CD4-positive, alpha-beta T cell treated with Interleukin-6 for 4 hours (primary cell): ENCODE results near the gene HUS1.
"Not testable (repeated sequence)": the region's sequence is repeated elsewhere in the genome, so short reads cannot be mapped to it uniquely, and the experiment has no call there.

ENCODE experiments used
- DNase-seq: peaks from one replicate; pipeline ENCODE4 v3.0.0-alpha.2; 2020; ENCODE audit warnings: mixed read lengths

HUS1 gene

GRCh38 chr7:47943676-47944474 lies 35.5 kb downstream of the HUS1 start:
- no peak for DNase-seq

DNA sequence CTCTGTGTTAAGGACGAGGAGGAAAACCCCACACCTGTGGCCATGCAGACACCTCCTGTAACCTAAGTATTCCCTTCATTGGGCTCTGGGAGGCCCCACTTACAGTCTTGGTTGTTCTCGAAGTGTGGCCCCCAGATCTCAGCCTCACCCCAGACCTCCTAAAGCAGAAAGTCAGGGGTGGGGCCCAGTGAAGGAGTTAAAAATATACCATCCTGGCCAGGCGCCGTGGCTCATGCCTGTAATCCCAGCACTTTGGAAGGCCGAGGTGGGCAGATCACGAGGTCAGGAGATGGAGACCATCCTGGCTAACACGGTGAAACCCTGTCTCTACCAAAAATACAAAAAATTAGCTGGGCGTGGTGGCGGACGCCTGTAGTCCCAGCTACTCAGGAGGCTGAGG lies 36.8 kb downstream of the HUS1 start:
- DNase-seq, result not testable (repeated sequence)

- DNase-seq, result no peak
Observed at GRCh38 chr7:47942132-47942531, 37.3 kb downstream of the HUS1 start.

DNA sequence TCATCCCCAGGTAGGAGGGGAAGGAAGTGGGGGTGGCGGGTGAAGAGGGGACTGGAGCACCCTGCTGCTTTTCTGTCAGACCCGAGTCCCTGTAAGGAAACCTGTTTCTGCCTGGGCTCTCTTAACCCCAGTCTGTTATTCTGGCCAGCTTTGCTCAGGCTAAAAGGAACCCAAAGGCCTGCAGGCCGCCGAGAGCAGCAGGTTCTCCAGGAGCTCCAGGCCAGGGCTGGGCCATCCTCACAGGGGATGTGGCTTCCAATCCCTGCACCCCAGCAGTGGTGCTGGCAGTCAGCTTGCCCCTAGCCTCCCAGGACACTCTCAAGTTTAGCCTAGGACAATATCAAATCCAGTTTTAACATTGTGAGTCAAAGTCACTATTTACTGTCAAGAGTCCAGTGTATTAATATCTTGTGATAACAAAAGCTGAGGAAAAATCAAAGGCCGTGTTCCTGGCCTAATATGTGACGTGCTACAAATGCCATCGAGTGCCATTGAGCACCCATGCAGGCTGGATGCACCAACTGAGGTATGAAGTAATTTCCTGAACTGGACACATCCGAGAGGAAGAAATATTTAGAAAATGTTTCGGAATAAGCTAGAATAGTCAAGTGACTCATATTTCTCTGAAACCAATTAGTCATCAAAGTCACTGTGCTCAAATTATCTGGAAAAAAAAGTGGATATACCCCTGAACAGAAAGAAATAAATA lies 38.1 kb downstream of the HUS1 start:
- no peak for DNase-seq

- DNase-seq, result no peak
Observed at GRCh38 chr7:47940088-47941013, 39.1 kb downstream of the HUS1 start.

- no peak for DNase-seq
Observed at GRCh38 chr7:47939425-47940036, 39.9 kb downstream of the HUS1 start.

- DNase-seq, result no peak
Observed at GRCh38 chr7:47938574-47939165, 40.7 kb downstream of the HUS1 start.

DNA sequence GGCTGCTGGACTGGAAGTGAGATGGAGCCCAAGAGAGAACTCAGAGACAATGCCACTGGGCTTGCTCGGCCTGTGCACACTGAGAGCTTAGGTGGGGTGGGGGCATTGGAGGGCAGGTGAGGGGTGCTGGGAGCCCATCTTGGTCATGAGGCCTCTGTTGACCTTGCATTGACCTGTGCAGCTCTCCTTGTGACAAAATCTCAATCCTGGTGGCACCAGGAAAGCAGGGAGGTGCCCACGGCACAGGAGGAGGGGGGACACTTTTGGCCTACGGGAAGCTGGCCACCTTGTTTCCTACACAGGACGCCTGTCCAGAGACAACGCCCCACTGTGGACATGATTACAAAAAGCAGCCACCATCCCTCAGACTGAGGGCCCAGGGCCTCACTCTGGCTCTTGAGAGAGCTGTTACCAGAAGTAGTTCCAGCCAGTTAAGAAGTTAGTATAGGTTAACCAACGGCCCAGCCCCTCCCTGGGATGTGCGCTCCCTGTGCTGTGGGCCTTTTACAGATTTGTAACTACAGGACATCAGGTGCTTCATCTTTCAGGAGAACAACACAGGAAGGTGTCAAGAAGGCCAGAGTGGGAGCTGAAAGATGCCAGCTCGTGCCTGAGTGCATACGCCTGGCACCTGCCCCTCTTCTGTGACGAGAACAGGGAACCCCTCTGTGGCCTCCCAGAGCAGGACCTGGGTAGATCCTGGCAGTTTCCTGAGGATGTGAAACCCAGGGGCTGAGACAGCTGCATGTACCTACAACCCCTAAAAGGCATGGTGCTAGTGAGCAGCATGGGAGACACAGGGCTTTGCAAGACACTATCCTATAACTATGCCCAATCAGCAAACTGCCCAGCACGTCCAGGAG lies 41.5 kb downstream of the HUS1 start:
- no peak for DNase-seq

DNA sequence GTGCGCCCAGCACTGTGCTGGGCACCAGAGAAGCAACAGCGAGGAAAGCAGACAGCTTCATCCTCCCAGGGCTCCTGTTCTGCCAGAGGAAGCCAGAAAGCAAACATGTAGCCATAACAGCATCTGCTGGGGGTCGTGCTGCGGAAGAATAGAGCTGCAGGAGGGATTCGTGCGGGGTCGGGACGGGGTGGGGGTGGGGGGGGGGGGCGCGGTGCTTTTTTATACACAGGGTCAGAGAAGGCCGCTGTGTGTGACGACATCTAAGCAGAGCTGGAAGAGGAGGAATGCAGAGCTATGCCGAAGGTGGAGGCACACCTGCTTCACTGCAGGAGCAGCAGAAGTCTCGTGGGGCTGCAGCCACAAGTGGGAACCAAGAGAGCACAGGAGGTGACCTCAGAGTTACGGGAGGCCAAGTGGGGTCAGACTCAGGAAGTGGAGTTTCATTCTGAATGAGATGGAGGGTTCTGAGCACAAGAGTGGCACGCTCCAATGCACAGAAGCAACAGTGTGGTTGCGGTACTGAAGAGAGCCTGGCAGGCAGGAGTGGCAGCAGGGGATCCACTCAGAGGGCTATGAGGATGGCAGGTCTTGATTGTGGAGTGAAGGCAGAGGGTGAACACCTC lies 42.2 kb downstream of the HUS1 start:
- no peak for DNase-seq

DNA sequence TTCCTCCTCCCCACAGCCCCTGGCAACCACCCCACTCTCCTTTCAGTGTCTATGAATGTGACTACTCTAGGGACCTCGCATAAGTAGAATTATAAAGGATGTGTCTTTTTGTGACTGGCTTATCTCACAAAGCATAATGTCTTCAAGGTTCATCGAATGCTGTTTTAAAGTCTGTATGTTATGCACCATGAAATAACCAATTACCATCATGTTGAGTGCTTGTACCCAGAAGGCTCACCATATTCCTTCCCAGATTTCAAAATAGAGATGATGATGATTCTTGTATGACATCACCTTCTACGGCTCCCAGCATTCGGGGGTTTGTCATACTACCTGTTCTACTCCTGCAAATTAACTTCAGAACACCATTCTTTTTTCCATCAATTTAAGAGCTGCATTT lies 43.1 kb downstream of the HUS1 start:
- no peak for DNase-seq

DNA sequence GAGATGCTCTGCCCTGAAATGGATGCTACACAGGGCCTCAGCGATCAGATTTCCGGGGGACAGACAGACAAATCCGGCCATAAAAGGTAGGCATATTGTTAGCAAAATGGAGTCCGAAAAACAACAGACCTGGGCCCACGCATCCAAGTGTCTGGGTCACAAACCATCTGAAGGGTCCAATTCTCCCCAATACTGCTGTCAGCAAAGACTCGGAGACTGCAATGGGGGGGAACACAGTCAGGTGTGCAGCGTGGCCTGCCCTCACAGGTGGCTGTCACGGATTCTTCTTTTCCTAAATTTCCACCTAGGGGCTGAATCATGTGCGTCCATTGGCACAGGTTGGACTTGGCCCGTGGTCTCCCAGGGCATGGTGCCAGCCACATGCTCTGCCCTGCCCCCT lies 44.1 kb downstream of the HUS1 start:
- no peak for DNase-seq

GRCh38 chr7:47934831-47935230 lies 44.6 kb downstream of the HUS1 start:
- DNase-seq, result no peak

DNA sequence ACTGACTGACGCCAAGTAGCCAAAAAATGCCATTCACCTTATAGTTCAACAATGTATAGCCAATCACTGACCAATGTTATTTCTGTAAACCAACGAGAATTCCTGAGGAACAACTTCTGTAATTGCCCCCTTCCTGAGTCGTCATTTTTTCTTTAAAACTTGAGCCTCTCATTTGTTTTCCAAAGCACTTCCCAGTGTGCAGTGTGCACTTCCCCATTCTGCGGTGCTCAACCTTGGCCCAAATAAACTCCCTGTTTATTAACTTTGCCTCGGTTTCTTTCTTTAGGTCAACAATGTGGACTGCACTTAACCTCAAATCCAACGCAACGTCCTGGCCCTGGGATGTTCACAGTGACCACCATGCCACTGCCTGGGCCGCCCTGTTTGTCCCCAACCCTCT lies 46.2 kb downstream of the HUS1 start:
- DNase-seq, result no peak

DNA sequence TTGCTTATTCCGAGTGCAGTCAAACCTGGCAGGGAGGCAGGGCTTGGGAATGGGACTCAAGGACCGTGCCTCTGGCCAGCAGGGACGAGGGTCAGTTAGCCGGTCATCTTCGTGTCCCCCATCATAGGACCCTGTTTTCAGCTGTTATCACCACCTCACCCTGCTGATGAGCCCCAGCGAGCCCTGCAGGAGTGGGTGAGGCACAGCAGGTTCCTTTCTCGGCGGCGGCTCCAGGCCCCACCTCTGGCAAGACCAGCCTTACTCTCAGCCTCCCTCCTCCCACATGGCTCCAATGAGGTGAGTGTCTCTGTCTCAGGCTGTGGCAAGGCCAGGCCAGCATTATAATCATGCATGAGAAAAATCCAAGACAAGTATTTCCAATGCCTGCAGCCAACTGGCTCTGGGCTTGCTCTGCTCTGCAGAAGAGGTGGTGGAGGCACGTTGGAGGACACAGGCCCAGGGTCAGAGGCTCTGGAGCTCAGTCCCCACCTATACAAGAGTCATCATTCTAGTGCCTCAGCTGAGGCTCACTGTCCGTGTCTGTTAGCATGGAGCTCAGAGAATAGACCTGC lies 46.9 kb downstream of the HUS1 start:
- no peak for DNase-seq

DNA sequence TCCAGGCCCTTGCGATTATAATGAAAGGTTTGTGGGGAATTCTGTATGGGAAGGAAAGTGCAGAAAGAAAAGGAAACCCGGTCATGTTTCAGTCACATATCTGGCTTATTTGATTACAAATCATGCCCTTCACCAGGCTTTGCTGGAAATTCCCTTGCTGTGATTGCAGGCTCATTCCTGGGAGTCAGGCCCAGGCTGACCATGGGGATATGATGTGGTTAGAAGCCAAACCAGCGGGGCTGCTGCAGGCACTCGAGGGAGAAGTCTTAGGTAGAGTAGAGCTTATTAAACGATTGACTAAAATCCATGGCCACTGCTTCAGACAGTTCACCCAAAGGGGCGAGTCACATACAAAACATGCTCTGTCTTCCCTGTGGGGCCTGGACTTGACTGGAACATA lies 47.4 kb downstream of the HUS1 start:
- no peak for DNase-seq

- no peak for DNase-seq
Observed at GRCh38 chr7:47931005-47932004, 48.1 kb downstream of the HUS1 start.

DNA sequence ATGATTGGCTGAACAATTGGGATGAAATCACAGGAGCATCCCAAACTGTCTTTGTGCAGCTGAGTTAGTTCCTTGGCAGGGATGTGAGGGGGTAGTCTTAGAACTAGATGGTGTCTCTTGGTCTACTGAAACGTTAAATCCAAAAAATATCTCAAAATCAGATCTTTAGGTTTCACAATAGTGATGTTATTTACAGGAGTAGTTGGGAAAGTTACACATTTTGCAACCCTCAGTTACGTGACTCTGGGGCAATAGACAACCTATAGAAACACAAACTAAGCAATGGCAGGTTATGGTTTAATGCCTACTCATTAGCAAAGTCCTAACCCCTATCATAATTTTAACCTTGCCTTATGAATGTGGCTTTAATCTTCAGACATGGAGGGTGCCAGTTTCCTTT lies 55.1 kb downstream of the HUS1 start:
- DNase-seq, result no peak

- not testable (repeated sequence) for DNase-seq
Observed at GRCh38 chr7:47923081-47923875, 56.1 kb downstream of the HUS1 start.
